ENCODE data around the gene MLEC.
"Not testable (repeated sequence)": the region's sequence is repeated elsewhere in the genome, so short reads cannot be mapped to it uniquely, and the experiment has no call there.

Gene MLEC

GRCh38 chr12:120719496-120720233 lies 32.7 kb downstream of the MLEC start:
- DNase-seq (ENCODE audit: low read depth in 4 of 4, low spot score in 1 of 4), result no peak

- no peak for DNase-seq (ENCODE audit: low read depth in 4 of 4, low spot score in 1 of 4)
Observed at GRCh38 chr12:120720234-120720986, 33.5 kb downstream of the MLEC start.

GRCh38 chr12:120720987-120721801 lies 34.2 kb downstream of the MLEC start:
- no peak for DNase-seq (ENCODE audit: low read depth in 4 of 4, low spot score in 1 of 4)

GRCh38 chr12:120721866-120722265 lies 34.9 kb downstream of the MLEC start:
- DNase-seq (ENCODE audit: low read depth in 4 of 4, low spot score in 1 of 4), result no peak

GRCh38 chr12:120722784-120723183 lies 35.8 kb downstream of the MLEC start:
- DNase-seq (ENCODE audit: low read depth in 4 of 4, low spot score in 1 of 4), result no peak

- no peak for DNase-seq (ENCODE audit: low read depth in 4 of 4, low spot score in 1 of 4)
Observed at GRCh38 chr12:120724720-120725119, 37.8 kb downstream of the MLEC start.

GRCh38 chr12:120725151-120725658 lies 38.3 kb downstream of the MLEC start:
- DNase-seq (ENCODE audit: low read depth in 4 of 4, low spot score in 1 of 4), result no peak

GRCh38 chr12:120725659-120726509 lies 38.9 kb downstream of the MLEC start, which contains the start of gene ACADS:
TSS of gene ACADS (plus strand) at chr12:120725826. CDS start at chr12:120725886, 60 bp downstream.
- DNase-seq (ENCODE audit: low read depth in 4 of 4, low spot score in 1 of 4), result peak; percentile 71 to 89 (median 82)

- DNase-seq (ENCODE audit: low read depth in 4 of 4, low spot score in 1 of 4), result no peak
Observed at GRCh38 chr12:120726510-120726793, 39.5 kb downstream of the MLEC start.

- no peak for DNase-seq (ENCODE audit: low read depth in 4 of 4, low spot score in 1 of 4)
Observed at GRCh38 chr12:120726961-120727360, 40.0 kb downstream of the MLEC start.

GRCh38 chr12:120732198-120732597 lies 45.2 kb downstream of the MLEC start:
- not testable (repeated sequence) for DNase-seq (ENCODE audit: low read depth in 4 of 4, low spot score in 1 of 4)

GRCh38 chr12:120733574-120733973 lies 46.6 kb downstream of the MLEC start:
- DNase-seq (ENCODE audit: low read depth in 4 of 4, low spot score in 1 of 4), result no peak

GRCh38 chr12:120734210-120734609 lies 47.3 kb downstream of the MLEC start:
- DNase-seq (ENCODE audit: low read depth in 4 of 4, low spot score in 1 of 4), result no peak

GRCh38 chr12:120735181-120735580 lies 48.2 kb downstream of the MLEC start:
- DNase-seq (ENCODE audit: low read depth in 4 of 4, low spot score in 1 of 4), result no peak

- no peak for DNase-seq (ENCODE audit: low read depth in 4 of 4, low spot score in 1 of 4)
Observed at GRCh38 chr12:120736404-120737331, 49.7 kb downstream of the MLEC start.

- no peak for DNase-seq (ENCODE audit: low read depth in 4 of 4, low spot score in 1 of 4)
Observed at GRCh38 chr12:120737557-120738251, 50.8 kb downstream of the MLEC start.

GRCh38 chr12:120738252-120739030 lies 51.5 kb downstream of the MLEC start:
- no peak for DNase-seq (ENCODE audit: low read depth in 4 of 4, low spot score in 1 of 4)

Measured in stimulated activated CD4-positive, alpha-beta T cell treated with anti-CD3 and anti-CD28 coated beads, Interleukin-1b, Interleukin-23, amount 100 ng/mL, for 24 hours (primary cell).